KOPT-K1 (cell line): ENCODE results near the gene NDUFS7.

Experiments
- H3K27ac ChIP-seq: fragments of 200-600 bp; sonication (generic); 2 replicates; pipeline ENCODE4 v1.5.1; 2016; ENCODE audit warnings: antibody characterized with exemption, mild to moderate bottlenecking, low read depth, low read length; ENCODE audit not compliant: poor library complexity, severe bottlenecking
- H3K36me3 ChIP-seq: fragments of 200-600 bp; sonication (generic); 2 replicates; pipeline ENCODE4 v1.5.1; 2017; ENCODE audit warnings: antibody characterized with exemption, mild to moderate bottlenecking, low read length, moderate library complexity; ENCODE audit not compliant: insufficient read depth
- H3K9me3 ChIP-seq: fragments of 200-600 bp; sonication (generic); 2 replicates; pipeline ENCODE4 v1.5.1; 2017; ENCODE audit warnings: antibody characterized with exemption, low read length, mild to moderate bottlenecking; ENCODE audit not compliant: insufficient read depth, poor library complexity, severe bottlenecking

The NDUFS7 gene

DNA sequence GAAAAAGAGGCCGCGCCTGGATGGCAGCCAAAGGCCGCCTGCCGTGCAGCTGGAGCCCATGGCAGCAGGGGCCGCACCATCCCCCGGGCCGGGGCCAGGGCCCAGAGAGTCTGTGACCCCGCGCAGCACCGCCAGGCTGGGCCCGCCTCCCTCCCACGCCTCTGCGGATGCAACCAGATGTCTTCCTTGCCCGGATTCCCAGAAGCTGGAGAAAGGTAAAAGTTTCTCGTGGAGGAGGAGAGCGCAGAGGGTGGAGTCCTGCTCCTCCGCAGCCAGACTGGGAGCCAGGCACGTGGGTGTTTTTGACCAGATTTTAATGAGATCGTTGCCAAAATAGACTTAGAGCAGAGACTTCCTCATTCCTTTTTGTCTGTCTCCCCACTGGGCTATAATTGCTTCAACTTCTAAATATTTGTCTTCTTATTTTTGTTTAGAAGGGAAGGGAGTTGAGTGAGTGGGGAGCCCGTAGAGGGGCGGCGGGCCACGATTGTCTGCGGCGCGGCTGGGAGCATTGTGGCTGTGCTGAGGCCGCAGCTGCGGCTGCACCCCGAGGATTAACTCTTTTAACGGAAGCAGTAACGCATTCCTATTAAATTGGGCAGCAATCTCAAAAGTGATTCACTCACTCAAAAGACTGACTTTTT, 22.8 kb upstream of the NDUFS7 start:
- H3K36me3 ChIP-seq, result peaks cover 69% of the 10 kb centered on the region
- no peaks in the 10 kb centered on the region for H3K9me3 ChIP-seq
- H3K27ac ChIP-seq, result no peak overlapping the region

DNA sequence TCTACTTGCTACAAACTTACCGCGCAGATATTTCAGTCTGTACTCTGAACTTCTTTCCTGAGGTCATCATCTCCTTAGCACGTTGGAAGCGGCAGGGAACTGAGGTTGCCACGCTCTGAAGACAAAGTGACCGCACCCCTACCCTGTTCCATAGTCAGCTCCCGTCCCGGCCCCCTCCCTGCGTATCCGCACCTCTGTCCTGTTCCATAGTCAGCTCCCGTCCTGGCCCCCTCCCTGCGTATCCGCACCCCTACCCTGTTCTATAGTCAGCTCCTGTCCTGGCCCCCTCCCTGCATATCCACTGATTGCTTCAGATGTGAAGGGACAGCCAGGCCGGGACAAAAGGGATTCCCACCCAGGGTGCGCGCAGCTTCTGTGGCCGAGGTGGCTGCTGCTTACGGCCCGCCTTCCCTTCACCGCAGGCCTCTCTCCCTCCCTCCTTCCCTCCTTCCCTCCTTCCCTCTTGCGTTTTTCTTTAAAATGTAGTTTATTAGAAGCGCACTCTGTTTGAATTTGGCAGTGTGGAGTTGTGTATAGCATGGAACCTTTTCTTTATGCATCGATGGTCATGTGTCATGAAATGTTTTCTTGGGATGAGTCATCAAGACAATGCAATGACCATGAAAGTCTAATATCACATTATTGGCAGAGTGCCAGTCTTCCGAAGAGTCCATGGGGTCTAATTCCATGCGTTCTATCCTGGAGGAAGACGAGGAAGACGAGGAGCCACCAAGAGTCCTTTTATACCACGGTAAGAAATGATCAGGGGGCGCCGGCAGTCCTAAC, 21.9 kb upstream of the NDUFS7 start:
- no peak overlapping the region for H3K27ac ChIP-seq
- no peaks in the 10 kb centered on the region for H3K9me3 ChIP-seq
- peaks cover 76% of the 10 kb centered on the region for H3K36me3 ChIP-seq

DNA sequence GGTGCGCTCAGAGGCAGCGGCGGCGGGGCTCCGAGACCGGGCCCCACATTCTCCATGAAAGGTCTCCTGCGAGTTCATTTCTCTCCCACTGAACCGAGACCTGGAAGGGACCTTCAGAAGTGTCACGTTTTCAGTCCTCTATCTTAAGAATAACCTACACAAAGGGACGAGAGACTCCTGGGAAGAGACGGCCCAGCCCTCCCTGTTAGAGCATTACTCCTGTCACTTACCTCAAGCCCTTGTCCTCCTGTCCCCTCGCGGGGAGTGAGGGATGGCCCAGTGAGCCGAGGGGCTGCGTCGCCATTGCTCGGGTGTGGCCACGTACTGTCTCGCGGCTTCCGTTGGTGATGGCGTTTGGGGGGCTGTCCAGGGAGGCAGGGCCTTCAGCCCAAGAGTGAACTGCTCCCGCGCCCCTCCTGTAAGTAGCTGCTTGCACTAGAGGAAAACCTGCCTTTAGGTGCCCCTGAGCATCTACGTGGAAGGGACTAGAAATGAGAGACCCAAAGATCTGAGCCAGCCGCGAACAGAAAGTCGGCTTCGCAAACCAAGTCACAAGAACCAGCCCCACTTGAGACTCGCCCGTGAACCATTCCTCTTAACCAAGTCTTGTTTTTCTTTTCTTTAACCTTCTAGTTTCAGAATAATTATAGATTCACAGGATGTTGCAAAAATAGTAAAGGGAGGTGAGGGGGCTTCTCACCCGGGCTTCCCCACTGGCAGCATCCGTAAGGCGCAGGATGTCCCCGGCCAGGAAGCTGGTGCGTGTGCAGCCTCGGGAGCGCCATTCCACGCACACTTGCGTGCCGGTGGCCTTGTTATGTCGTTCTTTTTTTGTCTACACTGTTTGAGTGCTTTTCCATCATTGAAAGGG, 21.1 kb upstream of the NDUFS7 start:
- Histone ChIP-seq H3K9me3 (no peaks in the 10 kb centered on the region), H3K27ac (peak overlapping the region; percentile 31), H3K36me3 (peaks cover 76% of the 10 kb centered on the region)

DNA sequence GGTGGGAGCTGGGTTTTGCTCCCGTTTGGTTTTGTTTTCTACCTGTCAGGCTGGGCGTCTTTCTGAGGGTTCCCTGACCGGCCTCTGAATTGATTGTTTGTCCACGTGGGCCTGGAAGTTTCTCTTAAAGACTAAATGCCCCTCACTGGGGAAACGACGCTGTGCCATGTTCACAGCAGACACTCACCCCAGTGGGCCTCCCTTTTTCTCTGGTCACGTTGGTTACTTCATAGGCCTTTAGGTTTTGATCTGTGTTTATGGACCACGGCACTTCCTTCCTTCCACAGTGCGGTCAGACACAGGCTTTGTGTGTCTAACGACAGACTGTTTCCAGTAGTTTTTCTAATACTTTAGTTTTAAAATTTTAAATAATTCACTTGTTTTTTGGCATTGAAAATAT, 20.1 kb upstream of the NDUFS7 start:
- H3K9me3 ChIP-seq, result no peaks in the 10 kb centered on the region
- peaks cover 76% of the 10 kb centered on the region for H3K36me3 ChIP-seq
- H3K27ac ChIP-seq, result peak overlapping the region; percentile 31

DNA sequence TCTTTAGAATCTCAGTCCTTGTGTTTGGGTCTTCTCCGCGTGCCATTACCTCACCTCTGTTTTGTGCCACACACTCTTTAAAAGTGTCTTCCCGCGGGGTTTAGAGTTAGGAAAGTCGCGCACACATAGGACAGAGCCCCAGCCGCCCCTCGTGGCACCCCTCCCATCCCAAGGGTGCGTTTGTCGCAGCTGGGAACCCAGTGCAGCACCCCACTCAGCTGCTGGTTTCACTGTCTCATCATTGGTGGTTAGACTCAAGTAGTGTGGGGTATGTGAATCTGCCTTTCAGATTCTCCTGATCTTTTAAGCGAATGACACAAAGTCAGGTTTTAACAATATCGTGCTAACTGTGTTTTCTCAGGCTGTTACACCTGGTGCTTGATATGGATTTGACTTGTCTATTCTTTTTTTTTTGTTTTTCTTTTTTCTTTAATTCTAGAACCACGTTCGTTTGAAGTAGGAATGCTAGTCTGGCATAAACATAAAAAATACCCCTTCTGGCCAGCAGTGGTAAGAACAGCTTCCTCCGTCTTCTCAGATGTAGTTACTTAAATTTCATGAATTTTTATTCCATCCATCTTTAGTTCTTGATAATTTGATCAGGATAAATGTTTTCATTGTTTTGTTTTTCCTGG, 19.5 kb upstream of the NDUFS7 start:
- Histone ChIP-seq H3K9me3 (no peaks in the 10 kb centered on the region), H3K36me3 (peaks cover 74% of the 10 kb centered on the region), H3K27ac (peak overlapping the region; percentile 29)

DNA sequence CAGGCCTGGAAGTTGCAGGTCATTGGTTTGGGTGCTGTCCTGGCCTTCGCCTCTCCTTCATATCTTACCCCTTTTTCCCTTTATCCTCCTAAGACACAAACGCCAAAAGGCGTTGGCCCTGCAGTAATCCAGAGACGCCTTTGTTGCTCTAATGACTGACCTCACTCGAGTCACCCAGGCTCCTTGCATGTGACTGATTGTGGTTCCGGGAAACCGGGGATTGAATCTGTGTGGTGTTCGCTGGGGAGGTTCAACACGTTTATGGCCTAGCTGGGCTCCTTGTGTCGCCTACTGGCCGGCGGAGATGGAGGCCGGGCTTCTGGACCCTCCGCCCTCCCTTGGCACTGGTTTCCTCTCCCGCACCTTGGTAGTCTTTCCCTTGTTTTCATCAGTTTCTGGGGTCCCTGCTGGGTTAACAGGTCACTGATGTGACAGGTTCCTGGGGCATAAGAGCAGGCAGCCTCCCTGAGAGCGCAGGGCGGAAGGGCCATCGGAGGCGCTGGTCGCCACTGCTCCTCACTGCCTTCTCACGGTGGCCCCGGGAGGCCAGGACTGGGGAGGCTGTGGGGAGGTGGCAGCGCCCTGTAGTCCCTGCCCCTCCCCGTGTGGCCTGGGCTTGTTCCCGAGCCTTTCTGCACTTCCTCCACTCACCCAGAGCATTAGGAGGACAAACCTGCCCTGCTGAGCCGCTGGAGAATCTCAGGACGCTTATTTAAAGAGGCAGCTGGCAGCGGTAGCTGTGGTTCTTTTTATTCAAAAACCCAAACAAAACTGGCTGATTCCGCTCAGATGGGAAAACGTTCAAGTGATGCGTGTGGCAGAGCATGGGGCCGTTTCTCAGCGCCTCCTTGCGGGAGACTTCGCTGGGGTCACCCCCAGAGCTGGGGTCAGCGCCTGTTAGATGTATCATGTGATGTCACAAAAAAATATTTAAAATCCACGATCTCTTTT, 18.1 kb upstream of the NDUFS7 start:
- H3K36me3 ChIP-seq, result peaks cover 74% of the 10 kb centered on the region
- no peaks in the 10 kb centered on the region for H3K9me3 ChIP-seq
- no peak overlapping the region for H3K27ac ChIP-seq

DNA sequence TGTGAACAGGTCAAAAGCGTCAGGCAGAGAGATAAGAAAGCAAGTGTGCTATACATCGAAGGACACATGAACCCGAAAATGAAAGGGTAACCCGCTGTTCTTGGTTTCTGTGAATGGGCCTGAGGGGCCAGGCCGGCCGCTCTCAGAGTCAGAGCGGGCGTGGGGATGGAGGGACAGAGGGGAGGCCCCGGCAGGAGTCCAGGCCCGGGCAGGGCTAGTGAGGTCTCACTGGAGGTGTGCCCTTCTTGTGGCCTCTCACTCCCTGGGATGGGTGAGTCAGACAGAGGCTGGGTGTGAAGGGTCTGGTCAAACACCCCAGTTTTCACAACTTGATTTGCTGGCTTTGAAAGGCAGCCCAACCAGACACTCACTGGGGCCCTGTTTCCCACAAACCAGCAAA, 17.4 kb upstream of the NDUFS7 start:
- no peak overlapping the region for H3K27ac ChIP-seq
- H3K9me3 ChIP-seq, result no peaks in the 10 kb centered on the region
- H3K36me3 ChIP-seq, result peaks cover 74% of the 10 kb centered on the region

DNA sequence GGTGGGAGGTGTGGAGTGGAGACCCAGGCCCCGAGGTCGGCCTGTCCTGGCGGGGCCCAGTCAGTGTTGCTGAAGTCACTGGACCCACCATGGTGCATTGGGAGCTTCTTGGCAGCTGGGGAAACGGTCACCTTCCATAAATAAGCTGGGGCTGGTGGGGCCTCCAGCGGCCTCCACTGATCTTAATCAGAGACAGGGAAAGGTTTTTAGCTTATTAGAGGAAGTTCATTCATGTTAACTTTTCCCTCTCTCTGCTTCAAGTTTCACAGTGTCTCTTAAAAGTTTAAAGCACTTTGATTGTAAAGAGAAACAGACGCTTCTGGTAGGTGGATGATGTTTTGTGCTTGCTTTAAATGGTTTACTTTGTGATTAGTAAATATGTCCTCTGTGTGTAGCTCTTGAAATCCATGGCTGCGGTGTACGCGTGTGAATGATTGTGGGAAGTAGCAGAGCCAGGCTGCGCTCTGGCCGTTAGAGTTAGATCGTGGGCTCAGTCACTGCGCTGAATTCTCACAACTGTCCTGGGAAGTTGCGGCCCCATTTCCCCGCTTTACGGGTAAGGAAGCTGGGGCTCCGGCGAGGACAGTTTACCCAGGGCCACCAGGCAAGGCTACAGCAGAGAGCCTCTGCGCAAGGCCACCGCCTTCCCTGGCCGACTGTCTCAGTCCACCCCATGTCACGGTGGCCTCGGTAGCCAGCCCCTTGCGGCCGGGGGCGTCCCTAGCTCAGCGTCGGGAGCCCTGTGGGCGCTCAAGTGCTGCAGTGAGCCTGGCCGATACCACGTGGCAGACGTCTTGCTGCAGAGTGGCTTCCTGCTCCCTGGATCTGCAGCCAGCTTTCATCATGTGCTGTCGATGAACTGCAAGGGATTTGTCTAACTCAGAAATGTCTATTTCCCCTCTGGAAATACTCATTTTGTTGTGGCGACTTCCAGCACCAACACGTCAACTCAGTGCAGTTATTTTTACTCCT, 16.5 kb upstream of the NDUFS7 start:
- H3K9me3 ChIP-seq, result no peaks in the 10 kb centered on the region
- H3K36me3 ChIP-seq, result peaks cover 73% of the 10 kb centered on the region
- H3K27ac ChIP-seq, result no peak overlapping the region

DNA sequence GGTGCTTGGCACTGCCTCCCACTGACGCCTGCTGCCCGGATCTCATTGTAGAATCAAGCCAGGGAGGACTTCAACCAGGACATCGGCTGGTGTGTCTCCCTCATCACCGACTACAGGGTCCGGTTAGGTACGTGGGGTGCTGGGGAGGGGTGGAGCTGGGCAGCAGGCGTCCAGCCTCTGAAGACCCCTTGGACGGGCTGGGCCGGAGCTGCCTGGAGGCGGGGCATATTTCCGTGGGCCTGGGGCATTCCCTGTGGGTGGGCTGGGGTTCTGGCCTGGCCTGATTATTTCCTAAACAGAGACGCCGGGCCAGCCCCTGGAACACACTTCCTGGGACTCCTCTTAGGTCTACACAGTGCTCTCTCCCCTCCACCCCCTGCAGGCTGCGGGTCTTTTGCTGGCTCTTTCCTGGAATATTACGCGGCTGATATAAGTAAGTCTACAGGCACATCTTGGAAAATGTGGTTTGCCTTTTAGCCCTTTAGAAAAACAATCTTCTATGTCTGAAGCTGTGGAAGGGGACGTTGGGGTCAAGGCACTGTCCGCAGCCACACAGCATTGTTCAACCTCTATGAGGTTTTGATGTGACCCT, 14.4 kb upstream of the NDUFS7 start:
- H3K27ac ChIP-seq, result no peak overlapping the region
- no peaks in the 10 kb centered on the region for H3K9me3 ChIP-seq
- peaks cover 78% of the 10 kb centered on the region for H3K36me3 ChIP-seq

DNA sequence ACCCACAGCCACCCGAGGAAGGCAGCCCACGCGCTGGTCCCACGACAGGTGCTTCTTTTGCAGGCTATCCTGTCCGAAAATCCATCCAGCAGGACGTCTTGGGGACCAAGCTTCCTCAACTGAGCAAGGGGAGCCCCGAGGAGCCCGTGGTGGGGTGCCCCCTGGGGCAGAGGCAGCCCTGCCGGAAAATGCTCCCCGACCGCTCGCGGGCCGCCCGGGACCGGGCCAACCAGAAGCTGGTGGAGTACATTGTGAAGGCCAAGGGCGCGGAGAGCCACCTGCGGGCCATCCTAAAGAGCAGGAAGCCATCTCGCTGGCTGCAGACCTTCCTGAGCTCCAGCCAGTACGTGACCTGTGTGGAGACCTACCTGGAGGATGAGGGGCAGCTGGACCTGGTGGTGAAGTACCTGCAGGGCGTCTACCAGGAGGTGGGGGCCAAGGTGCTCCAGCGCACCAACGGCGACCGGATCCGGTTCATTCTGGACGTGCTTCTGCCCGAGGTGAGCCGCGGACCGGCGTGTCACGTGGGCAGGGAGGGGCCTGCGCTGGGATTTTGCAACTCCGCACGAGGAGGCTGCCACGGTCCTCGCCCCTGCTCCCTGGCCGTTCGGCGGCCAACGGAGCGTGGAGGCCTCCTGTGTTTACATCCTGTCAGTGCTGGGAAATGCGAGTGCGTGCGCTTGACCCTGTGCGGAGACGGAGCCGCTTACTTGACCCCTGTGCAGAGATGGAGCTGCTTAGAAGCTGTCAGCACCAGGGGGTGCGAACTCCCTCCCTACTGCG, 12.9 kb upstream of the NDUFS7 start:
- H3K9me3 ChIP-seq, result no peaks in the 10 kb centered on the region
- H3K36me3 ChIP-seq, result peaks cover 82% of the 10 kb centered on the region
- H3K27ac ChIP-seq, result no peak overlapping the region

DNA sequence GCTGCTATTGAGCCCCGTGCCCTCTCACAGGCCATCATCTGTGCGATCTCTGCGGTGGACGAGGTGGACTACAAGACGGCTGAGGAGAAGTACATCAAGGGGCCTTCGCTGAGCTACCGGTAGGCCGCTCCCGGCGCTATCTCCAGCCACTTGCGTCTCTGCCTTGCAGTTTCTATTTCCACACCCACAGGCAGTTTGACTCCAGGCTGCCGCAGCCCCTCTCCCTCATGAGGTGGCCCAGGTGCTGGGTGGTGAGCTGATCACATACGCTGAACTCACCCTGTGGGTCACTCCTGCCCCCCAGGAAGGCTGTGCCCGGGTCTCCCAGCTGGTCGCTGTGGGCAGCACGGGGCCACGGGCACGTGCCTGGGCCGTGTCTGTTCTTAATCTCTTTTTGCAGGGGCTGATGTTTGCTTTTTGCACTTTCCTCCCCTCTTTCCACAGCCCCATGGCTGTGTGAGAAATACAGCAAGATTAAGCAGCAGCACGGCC, 10.6 kb upstream of the NDUFS7 start:
- Histone ChIP-seq H3K27ac (no peak overlapping the region), H3K9me3 (no peaks in the 10 kb centered on the region), H3K36me3 (peaks cover 70% of the 10 kb centered on the region)

DNA sequence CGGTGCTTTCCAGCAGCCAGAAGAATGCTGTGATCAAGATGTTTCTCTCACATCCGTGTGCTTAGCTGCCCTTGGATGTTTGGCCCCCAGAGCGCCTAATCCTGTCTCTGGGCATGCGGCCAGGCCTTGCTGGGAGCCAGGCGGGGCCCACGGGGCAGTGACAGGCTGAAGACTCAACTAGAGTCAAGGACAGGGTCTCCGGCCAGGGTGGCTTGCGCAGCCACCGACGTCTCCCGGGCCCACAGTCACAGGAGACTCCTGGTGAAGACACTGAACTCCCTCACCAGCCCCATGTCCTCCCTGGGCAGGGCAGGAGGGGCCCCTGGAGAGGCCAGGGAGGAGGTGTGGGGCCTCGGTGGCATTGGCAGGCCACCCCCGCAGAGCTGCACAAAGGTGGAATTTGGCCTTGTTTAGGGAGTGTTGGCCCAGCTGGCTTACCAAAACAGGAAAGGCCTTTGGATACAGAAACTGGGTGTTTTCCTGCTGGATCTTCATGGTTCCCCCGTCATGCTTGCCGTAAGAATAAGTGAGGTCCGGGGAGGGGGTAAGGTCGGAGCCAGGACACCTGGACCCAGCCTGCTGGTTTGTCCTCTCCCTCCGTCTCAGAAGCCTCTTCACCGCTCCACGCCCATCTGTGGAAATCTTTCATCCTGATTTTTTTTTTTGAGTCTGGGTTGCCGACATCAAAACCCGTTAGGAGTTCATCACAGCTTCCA, 10.0 kb upstream of the NDUFS7 start:
- Histone ChIP-seq H3K27ac (no peak overlapping the region), H3K36me3 (peaks cover 65% of the 10 kb centered on the region), H3K9me3 (no peaks in the 10 kb centered on the region)
